Fibroblast of pulmonary artery (primary cell): ENCODE results near the gene IER5L.
"Not testable (repeated sequence)": the region's sequence is repeated elsewhere in the genome, so short reads cannot be mapped to it uniquely, and the experiment has no call there.

Experiments
- DNase-seq: peaks from one replicate; pipeline ENCODE4 v3.0.0-alpha.2; 2010; ENCODE audit warnings: low read depth
- H3K4me3 ChIP-seq: replicated peaks from 2 replicates; pipeline ENCODE4 v1.5.1; 2011; ENCODE audit warnings: low read depth, mild to moderate bottlenecking, control low read depth, low read length, moderate library complexity
- TF ChIP-seq, protein P1 (sequence below): IDR thresholded peaks from 2 replicates; pipeline ENCODE4 v1.5.1; 2011; ENCODE audit warnings: mild to moderate bottlenecking, control low read depth, low read length, inconsistent platforms; ENCODE audit errors: missing control alignments

Gene IER5L

DNA sequence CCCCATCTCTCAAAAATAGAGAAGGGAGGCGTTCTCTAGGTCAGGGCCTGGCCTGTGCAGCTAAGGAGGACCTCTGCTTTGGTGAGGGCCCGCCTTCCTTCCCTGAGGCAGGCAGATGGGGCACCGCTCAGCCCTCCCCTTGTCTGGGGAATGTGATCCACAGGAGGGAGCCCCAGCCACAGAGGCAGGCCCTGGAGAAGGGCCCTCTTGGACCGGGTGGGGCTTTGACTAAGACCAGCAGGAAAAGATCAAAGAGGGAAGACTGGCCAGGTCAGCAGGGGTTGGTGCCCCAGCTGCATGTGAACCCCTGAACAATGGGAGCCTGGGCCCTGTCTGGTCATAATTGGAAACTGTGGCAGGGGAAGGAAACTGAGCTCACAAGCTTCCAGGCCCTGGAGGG, 45.0 kb downstream of the IER5L start:
- DNase-seq: no peak
- TF ChIP-seq, protein P1, sequence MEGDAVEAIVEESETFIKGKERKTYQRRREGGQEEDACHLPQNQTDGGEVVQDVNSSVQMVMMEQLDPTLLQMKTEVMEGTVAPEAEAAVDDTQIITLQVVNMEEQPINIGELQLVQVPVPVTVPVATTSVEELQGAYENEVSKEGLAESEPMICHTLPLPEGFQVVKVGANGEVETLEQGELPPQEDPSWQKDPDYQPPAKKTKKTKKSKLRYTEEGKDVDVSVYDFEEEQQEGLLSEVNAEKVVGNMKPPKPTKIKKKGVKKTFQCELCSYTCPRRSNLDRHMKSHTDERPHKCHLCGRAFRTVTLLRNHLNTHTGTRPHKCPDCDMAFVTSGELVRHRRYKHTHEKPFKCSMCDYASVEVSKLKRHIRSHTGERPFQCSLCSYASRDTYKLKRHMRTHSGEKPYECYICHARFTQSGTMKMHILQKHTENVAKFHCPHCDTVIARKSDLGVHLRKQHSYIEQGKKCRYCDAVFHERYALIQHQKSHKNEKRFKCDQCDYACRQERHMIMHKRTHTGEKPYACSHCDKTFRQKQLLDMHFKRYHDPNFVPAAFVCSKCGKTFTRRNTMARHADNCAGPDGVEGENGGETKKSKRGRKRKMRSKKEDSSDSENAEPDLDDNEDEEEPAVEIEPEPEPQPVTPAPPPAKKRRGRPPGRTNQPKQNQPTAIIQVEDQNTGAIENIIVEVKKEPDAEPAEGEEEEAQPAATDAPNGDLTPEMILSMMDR: no peak
- no peak overlapping the region for H3K4me3 ChIP-seq

DNA sequence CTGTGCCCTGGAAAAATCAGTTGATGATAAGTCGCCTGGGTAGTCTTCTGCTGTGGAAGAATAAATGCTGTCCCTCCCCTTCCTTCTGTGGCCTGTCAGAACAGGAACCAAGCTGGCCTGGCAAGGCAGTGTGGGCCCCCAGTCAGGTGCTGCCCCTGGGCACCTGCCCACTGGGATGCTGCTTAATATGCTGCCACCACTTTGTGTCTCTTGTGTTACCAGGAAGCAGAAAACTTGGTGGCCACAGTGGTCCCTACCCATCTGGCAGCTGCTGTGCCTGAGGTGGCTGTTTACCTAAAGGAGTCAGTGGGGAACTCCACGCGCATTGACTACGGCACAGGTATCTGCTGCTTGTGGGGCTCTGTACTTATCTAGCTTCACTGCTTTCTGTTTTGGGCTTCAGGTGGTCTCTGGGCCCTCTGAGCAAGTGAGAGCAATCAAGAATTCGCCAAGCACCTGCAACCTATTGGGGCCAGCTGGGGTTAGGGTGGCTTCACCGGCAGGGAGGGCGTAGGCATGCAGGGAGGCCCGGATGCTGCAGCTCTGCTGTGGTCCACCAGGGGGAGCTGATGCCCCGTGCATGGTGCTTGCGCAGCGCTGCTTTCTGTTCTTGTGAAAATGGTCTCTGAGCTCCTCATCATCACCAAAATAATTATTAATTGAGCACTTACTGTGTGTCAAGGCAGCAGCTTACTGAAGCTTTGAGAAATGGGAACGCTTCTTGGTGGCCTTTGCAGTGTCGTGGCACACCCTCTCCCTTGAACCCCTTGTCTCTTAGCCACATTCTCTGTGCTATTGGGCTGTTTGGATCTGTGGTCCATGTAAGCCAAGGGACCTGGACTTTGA, 46.5 kb downstream of the IER5L start:
- no peak overlapping the region for H3K4me3 ChIP-seq
- TF ChIP-seq, protein P1: no peak
- peak; percentile 74 for DNase-seq

DNA sequence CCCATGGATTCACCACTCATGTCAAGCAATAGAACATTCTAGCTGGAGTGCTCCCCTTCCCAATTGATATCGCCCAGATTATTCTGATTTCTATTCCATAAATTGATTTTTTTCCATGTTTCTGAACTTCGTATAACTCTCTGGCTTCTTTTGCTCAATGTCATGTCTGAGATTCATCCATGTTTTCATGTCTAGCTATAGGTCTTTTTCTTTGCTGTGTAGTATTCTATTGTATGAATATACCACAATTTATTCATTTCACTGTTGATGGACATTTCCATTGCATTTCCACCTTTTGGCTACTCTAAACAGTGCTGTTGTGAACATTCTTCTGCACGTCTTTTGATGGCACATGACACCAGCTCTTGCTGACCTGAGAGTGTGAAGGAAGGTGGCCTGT, 47.3 kb downstream of the IER5L start:
- TF ChIP-seq, protein P1: no peak
- no peak for DNase-seq
- H3K4me3 ChIP-seq: no peak overlapping the region

DNA sequence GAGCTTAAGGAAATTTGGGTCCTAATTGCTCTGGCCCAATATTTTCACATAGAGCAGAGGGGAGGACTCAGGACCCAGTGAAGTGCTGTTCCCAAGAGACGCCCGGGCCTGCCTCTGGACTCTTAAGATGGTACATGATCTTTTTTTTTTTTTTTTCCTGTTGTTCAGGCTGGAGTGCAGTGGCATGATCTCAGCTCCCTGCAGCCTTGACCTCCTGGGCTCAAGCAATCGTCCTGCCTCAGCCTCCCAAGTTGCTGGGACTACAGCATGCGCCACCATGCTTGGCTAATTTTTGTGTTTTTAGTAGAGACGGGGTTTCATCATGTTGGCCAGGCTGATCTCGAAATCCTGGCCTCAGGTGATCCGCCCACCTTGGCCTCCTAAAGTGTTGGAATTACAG, 47.8 kb downstream of the IER5L start:
- not testable (repeated sequence) for DNase-seq, H3K4me3 ChIP-seq

DNA sequence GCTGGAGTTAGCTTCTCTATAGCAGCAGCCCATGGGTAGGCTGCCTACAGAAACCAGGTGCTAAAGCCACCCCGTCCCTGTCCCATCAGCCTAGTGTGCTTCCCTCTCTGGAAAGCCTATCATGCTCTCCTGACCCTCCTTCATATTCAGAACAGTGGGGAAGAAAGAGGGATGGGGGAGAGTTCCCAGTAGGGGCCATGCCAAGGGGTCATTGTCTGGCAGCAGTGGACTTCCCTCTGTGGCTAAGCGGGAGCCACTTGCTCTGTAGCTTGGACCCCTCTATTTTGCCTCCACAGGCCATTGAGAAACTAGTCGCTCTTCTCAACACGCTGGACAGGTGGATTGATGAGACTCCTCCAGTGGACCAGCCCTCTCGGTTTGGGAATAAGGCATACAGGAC, 49.4 kb downstream of the IER5L start:
- no peak overlapping the region for H3K4me3 ChIP-seq
- DNase-seq: no peak
- TF ChIP-seq, protein P1: no peak

DNA sequence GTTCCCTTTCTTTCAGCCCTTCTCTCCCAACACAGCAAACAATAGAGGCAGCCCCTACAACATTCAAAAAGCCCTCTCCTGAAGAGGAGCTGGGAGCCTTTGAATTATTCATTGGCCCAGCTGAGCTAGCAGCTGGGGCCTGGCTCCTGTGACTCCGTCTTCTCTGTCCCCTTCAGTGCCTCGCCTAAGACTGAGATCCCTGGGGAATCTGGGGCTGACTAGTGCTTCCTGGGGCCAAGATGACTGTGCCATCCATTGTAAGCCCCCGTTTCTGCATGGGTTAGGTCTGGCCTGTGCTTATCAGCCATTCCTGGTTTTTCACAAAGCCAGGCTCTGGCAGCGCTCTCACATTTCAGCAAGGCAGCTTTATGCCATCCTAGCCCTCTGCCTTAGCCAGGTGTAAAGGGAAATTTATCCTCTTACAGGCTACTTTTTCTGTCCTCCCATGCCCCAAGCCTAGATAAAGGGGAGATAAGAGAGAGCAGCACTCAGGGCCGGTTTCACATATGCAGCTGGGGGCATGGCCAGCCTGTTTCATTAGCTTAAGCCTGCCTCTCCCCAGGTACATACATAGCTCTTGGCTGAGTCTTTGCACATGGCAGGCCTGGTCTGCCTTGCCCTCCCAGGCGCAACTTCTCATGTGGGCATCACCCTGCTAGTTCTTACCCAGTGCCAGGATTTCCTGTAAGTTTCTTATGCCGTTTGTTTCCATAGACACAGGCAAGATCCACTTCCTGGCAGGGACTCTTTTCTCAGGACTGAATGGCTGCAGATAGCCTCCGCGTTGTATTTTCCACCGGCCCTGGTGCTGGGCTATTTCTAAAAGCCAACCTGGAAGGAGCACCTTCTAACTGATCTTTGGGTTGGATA, 51.1 kb downstream of the IER5L start:
- DNase-seq: no peak
- H3K4me3 ChIP-seq: no peak overlapping the region
- TF ChIP-seq, protein P1: no peak
